Measurements from ENCODE around the gene PLD6. TPM values are rescaled to one million over a fixed set of nuclear protein-coding genes. Genes with fewer than 3 reads are reported as not detected.

The PLD6 gene
- total RNA-seq, 1 experiment from 2014 or later: 4.2 TPM

DNA sequence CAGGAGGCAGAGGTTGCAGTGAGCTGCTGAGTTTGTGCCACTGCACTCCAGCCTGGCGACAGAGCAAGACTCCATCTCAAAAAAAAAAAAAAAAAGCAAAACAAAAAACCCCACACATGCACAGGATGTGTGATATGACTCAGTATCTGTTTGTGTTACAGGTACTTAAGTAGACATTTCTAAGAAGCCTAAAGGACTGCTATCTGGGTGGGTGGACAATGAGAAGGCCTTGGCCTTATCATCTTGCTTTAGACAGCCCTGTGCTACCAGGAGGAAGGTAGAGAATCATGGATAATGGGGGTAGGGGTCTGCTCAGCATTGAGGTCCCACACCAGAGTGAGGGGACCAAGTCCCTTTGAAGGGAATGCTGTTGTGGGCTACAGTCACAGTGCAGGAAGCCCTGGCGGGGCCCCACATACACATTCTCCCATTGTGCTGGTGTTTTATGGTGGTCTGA, 26.7 kb downstream of the PLD6 start:
- ChIA-PET POLR2A (no interaction called here), CTCF (interaction anchor here (0.7 kb wide), 1 partner anchor 120 kb away, joined by 10 read pairs; no protein-coding TSS in a partner anchor)
- Histone ChIP-seq H3K36me3 (ENCODE audit: control insufficient read depth, insufficient read depth, low read length) (no peaks in the 10 kb centered on the region), H3K27ac (ENCODE audit: low read length) (no peak overlapping the region), H3K27me3 (ENCODE audit: control insufficient read depth, insufficient read depth, low read length) (no peaks in the 10 kb centered on the region), H3K9me3 (ENCODE audit: control insufficient read depth, insufficient read depth, low read depth, low read length) (no peaks in the 10 kb centered on the region), H3K4me3 (ENCODE audit: low read depth in 2 of 2, low read length in 2 of 2) (no peak overlapping the region), H3K4me1 (ENCODE audit: control insufficient read depth, insufficient read depth, low read length) (no peaks in the 10 kb centered on the region)
- in situ Hi-C loops (cut with HindIII; ENCODE audit: low pct_unique_long_range_greater_than_20kb, low sequenced_read_pairs): no loop called here
- TF ChIP-seq SIN3A (IDR thresholded peaks at IDR 0.05; ENCODE audit: borderline replicate concordance, insufficient read depth, low read depth, low read length) (no peak), TCF7L2 (IDR thresholded peaks at IDR 0.05; ENCODE audit: low read depth, low read length) (no peak)
- no peak for ATAC-seq
- DNase-seq (ENCODE audit: low read depth, low spot score): no peak
- intact Hi-C loops (cut with micrococcal nuclease; ENCODE audit: unreplicated experiment): no loop called here
- no TSS peak for BruUV-seq (replicated peaks)

- CTCF ChIA-PET: no interaction called here
- no peak for ATAC-seq
- intact Hi-C loops (cut with micrococcal nuclease; ENCODE audit: unreplicated experiment): no loop called here
- TF ChIP-seq REST (IDR thresholded peaks at IDR 0.05; ENCODE audit: insufficient read depth in 1 of 2, low read depth in 2 of 2, low read length in 1 of 2) (no peak), POLR2AphosphoS5 (IDR thresholded peaks at IDR 0.05; ENCODE audit: low read depth, low read length) (no peak), SIN3A (IDR thresholded peaks at IDR 0.05; ENCODE audit: borderline replicate concordance, insufficient read depth, low read depth, low read length) (no peak), TCF7L2 (IDR thresholded peaks at IDR 0.05; ENCODE audit: low read depth, low read length) (no peak)
- TF ChIP-seq, protein P1, sequence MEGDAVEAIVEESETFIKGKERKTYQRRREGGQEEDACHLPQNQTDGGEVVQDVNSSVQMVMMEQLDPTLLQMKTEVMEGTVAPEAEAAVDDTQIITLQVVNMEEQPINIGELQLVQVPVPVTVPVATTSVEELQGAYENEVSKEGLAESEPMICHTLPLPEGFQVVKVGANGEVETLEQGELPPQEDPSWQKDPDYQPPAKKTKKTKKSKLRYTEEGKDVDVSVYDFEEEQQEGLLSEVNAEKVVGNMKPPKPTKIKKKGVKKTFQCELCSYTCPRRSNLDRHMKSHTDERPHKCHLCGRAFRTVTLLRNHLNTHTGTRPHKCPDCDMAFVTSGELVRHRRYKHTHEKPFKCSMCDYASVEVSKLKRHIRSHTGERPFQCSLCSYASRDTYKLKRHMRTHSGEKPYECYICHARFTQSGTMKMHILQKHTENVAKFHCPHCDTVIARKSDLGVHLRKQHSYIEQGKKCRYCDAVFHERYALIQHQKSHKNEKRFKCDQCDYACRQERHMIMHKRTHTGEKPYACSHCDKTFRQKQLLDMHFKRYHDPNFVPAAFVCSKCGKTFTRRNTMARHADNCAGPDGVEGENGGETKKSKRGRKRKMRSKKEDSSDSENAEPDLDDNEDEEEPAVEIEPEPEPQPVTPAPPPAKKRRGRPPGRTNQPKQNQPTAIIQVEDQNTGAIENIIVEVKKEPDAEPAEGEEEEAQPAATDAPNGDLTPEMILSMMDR (IDR thresholded peaks at IDR 0.05): no peak
- no peaks in the 10 kb centered on the region for H3K9me3 ChIP-seq (ENCODE audit: control insufficient read depth, insufficient read depth, low read depth, low read length)
- in situ Hi-C loops (cut with HindIII; ENCODE audit: low pct_unique_long_range_greater_than_20kb, low sequenced_read_pairs): no loop called here
- H3K27me3 ChIP-seq (ENCODE audit: control insufficient read depth, insufficient read depth, low read length): no peaks in the 10 kb centered on the region
- no TSS peak for BruUV-seq (replicated peaks)
- no peak overlapping the region for H3K27ac ChIP-seq (ENCODE audit: low read length)
- H3K4me1 ChIP-seq (ENCODE audit: control insufficient read depth, insufficient read depth, low read length): no peaks in the 10 kb centered on the region
- H3K36me3 ChIP-seq (ENCODE audit: control insufficient read depth, insufficient read depth, low read length): no peaks in the 10 kb centered on the region
- no peak overlapping the region for H3K4me3 ChIP-seq (ENCODE audit: low read depth in 2 of 2, low read length in 2 of 2)
- POLR2A ChIA-PET: interaction anchor here (0.7 kb wide), 1 partner anchor 73 kb away, joined by 5 read pairs; no protein-coding TSS in a partner anchor
- DNase-seq (ENCODE audit: low read depth, low spot score): no peak
Observed at GRCh38 chr17:17177176-17177575, 29.0 kb downstream of the PLD6 start.

DNA sequence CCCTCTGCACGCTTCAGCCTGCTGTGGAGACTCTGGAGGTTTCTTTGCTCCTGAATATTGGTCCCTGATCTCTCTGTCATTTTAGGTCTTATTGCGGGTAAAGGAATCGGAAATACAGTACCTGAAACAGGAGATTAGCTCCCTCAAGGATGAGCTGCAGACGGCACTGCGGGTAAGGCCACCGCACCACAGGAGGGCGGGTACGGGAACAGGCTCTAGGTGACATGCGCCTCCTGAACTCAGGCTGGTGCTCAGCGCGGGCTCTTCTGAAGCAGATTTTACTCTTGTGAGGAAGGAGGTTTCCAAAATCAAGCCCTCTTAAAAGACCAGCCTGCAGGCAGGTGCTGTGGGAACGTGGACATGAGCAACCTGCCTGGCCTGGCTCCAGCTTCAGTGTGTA, 29.8 kb downstream of the PLD6 start:
- no peaks in the 10 kb centered on the region for H3K27me3 ChIP-seq (ENCODE audit: control insufficient read depth, insufficient read depth, low read length)
- no peak for DNase-seq (ENCODE audit: low read depth, low spot score)
- H3K36me3 ChIP-seq (ENCODE audit: control insufficient read depth, insufficient read depth, low read length): no peaks in the 10 kb centered on the region
- H3K9me3 ChIP-seq (ENCODE audit: control insufficient read depth, insufficient read depth, low read depth, low read length): no peaks in the 10 kb centered on the region
- no peaks in the 10 kb centered on the region for H3K4me1 ChIP-seq (ENCODE audit: control insufficient read depth, insufficient read depth, low read length)
- ATAC-seq: no peak
- ChIA-PET CTCF (no interaction called here), POLR2A (no interaction called here)
- no TSS peak for BruUV-seq (replicated peaks)
- no peak overlapping the region for H3K4me3 ChIP-seq (ENCODE audit: low read depth in 2 of 2, low read length in 2 of 2)
- H3K27ac ChIP-seq (ENCODE audit: low read length): no peak overlapping the region
- TF ChIP-seq REST (IDR thresholded peaks at IDR 0.05; ENCODE audit: insufficient read depth in 1 of 2, low read depth in 2 of 2, low read length in 1 of 2) (no peak), SIN3A (IDR thresholded peaks at IDR 0.05; ENCODE audit: borderline replicate concordance, insufficient read depth, low read depth, low read length) (no peak), POLR2AphosphoS5 (IDR thresholded peaks at IDR 0.05; ENCODE audit: low read depth, low read length) (no peak)
- intact Hi-C loops (cut with micrococcal nuclease; ENCODE audit: unreplicated experiment): no loop called here
- in situ Hi-C loops (cut with HindIII; ENCODE audit: low pct_unique_long_range_greater_than_20kb, low sequenced_read_pairs): no loop called here
